HTERT RPE-1 (cell line): ENCODE data around the gene ANKRD62.

Experiments
- in situ Hi-C: fragments of 300-500 bp; cut with MboI; formaldehyde crosslinking; loops from 4 replicates; pipeline ENCODE4 v1.14.3; 2020; ENCODE audit warnings: low sequenced_read_pairs

The ANKRD62 gene

GRCh38 chr18:12093520-12094257 lies at the start of gene ANKRD62:
Gene ANKRD62 (plus strand): TSS chr18:12093843. CDS start chr18:12094018, 175 bp downstream.
- in situ Hi-C loops = no loop called here

DNA sequence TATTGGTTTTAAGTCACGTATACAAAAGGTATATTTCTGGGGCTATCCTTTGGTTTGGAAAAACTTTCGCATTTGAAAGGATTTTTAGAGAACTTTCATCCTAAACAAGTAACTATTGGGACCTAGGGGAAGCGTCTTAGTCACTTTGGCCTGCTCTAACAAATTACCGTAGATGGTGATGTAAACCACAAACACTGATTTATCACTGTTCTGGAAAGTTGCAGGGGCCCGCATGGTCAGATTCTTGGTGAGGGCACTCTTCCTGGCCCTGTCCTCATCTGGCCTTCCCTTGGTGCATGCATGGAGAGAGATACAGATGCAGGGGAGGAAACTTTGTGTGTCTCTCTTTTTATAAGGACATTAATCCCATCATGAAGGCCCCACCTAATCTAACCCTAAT lies 49.1 kb upstream of the ANKRD62 start:
- in situ Hi-C loops = no loop called here

- in situ Hi-C loops = no loop called here
Observed at GRCh38 chr18:12046046-12046750, 47.4 kb upstream of the ANKRD62 start.

DNA sequence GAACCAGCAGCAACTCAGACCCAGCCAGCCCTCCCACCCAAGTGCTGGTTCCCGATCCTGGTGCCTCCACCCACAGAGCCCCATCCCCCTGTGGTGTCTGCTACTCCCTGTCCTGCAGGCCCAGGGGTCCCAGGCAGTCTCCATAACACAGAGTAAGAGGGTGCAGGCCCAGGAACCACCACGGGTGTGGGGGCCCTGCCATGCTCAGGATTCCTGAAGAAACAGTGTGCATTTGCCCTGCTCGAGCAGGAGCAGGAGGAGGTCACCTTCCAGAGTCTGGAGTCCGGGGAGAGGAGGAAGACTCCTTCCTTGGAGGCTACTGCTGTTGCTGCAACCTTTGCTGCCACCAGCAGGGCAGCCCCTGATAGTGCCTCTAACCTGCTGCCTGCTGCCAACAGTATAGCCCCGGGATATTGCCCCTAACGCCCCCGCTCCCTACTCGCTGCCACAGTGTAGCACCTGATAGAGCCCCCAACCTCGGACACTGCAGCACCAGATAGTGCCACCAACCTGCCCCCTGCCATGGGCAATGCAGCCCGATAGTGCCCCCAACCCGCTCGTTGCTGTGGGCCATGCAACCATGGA lies 46.8 kb upstream of the ANKRD62 start:
- in situ Hi-C loops = no loop called here

DNA sequence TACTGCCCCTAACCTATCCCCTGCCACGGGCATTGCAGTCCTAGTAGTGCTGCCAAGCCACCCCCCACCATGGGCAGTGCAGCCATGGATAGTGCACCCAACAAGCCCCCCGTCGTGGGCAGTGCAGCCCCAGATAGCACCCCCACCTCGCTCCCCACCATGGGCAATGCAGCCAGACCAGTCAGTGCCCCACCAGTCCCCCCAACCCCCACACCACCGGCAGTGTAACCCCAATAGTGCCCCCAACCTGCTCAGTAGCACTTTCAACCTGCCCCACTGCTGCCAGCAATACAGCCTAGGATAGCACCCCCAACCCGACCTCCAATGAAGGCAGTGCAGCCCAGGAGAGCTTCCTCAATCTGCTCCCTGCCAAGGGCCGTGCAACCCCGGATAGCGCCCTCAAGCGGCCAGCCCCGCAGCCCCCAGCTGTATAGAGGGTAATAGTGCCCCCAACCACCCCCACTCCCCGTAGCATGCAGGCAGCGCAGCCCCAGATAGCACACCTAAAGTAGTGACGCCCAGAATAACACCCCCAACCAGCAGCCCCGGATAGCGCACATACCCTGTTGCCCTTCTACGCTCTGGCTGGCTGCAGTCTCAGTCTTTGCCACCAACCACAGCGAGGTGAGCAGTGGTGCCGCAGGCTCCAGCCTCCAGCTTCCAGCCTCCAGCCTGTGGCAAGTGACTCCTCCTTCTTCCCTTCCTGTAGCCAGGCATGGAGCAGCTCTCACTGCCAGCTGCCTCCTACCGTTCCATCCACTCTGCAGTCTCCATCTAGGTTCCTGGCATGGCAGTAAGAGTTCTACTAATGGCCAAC lies 45.4 kb upstream of the ANKRD62 start:
- in situ Hi-C loops = no loop called here

GRCh38 chr18:12048827-12049175 lies 44.8 kb upstream of the ANKRD62 start:
- in situ Hi-C loops = no loop called here

DNA sequence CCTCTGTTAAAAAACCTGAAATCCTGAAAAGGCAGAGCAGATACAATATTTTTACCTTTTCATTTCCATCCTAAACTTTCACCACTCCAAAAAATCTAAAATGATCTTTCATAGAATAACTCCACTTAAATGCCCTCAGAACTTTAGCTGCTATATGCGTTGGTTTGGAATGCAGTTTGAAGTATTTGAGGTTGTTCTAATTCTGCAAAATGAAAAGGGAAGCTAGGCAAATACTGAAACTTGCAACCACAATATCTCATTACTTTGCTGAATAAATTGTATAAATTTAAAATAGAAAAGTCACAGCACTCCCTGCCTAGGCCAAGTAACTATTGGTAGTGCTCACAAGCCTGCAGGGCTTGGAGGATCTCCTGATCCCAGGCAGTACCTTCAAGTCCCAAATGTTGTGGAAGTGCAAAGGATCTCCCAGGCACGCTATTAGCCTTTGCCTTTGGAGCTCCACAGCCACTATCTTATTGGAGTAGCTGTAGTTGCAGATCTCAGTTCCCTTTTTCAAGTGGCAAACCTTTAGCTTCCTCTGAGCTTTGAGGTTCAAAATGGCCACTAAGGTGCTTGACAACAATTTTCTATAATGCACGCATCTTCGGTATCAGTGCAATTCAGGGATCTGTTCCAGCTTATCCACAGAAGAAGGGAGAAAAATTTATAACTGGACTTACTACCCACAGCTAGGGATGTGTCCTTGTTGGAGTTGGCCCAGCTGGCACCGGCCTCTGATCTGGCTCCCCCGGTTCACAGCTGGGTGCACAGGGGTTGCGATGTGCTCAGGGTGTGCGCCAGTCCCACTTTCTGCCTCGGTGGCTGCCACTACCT lies 43.4 kb upstream of the ANKRD62 start:
- in situ Hi-C loops = no loop called here

DNA sequence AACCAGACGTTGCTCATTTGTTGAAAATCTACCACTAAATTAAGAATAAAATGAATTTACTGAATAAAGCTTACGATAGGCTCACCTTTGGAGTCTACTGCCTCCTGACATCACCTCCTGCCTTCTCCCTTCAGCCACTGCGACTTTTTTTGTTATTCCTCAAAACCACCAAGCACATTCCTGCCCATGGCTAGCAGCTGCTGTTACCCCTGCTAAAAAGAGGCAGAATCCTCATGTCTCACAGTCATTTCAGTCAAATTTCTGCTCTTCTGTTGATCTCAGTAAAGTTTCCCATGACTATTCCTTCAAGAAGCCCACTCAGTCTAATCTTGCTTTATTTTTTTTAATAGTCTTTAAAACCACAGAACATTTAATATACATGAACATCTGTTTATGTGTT lies 40.8 kb upstream of the ANKRD62 start:
- in situ Hi-C loops = no loop called here

DNA sequence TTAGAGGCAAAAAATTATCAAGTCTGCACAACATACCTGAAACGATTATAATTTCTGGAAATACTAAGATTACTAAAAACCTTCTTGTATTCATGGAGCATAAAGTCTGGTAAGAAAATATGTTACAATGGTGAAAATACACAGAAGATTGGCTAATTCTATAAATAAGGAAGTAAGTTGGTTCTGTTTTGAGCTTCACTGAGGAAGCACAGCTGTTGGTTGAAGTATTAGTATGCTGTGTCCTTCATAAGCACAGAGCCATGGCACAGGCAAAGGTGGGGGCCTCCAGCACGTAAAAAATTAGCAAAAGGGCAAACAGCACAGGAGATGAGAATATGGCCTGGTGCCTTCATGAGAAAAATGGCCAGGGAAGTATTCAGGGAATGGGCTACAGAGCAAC lies 40.4 kb upstream of the ANKRD62 start:
- in situ Hi-C loops = no loop called here

GRCh38 chr18:12056034-12056883 lies 37.4 kb upstream of the ANKRD62 start:
- in situ Hi-C loops = no loop called here

DNA sequence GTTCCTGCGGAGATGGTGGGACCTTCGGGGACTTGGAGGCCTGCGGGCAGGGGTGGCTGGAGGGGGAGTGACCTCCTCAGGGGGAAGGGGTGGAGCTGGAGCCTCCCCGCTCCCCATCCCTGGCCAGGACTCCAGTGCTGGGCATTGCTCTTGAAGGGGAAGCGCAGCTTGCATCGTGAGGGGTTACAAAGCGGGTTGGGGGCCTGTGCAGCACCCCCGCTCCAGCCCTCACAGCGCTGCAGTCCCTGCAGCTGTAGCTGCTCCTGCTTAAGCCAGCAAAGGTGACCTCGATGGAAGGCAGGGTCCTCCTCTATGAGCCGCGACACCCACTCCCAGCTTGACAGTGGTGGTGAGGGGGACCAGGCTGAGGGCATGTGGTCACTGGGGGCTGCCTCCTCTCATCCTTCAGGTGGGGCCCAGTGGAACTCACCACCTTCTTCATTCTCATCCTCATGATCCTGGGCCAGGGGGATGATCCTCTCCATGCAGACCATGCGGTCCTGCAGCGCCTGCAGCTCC lies 36.7 kb upstream of the ANKRD62 start:
- in situ Hi-C loops = no loop called here

DNA sequence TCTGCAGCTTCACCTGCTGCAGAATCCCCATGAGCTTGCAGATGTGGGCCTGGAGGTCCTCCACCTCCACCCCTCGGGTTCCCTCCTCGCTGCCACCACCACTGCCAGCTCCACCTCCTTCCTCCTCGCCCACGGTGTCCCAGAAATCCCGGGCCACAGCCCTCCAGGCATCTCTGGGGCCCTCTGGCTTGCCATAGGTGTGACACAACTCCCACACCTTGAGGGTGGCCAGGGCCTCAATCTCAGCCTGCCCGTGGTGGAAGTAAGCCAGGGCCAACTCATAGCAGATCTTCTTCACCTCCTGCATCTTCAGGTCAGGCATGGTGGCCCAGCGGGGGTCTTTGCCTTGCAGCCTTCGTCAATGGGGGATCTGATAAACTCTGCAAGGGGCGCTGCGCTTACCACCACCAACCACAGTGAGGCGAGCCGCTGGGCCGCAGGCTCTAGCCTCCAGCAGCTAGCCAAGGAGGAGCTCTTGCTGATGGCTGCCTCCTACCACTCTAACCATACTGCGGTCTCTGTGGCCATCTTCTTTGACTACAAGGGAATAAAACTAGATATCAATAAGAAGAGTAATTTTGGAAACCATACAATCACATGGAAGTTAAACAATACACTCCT lies 36.1 kb upstream of the ANKRD62 start:
- in situ Hi-C loops = no loop called here

GRCh38 chr18:12059334-12060181 lies 34.1 kb upstream of the ANKRD62 start:
- in situ Hi-C loops = no loop called here

DNA sequence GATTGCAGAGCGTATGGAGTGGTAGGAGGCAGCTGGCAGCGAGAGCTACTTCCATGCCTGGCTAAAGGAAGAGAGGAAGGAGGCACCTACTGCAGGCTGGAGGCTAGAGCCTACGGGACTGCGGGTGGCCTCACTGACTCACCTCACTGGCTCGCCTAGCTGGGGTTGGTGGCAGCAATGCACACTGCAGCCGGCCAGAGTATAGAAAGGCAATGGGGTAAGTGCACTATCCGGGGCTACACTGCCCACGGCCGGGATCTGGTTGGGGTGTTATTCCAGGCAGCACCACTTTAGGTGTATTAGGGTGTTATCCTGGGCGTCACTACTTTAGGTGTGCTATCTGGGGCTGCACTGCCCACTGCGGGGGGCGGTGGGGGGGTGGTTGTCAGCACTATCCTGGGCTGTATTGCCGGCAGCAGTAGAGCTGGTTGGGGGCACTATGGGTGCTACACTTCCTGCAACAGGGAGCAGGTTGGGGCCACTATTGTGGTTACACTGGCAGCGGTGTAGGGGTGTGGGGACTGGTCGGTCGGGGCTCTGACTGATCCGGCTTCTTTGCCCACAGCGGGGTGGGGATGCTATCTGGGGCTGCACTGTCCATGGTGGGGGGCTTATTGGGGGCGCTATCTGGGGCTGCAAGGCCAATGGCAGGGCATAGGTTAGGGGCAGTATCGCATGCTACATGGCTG lies 33.3 kb upstream of the ANKRD62 start:
- in situ Hi-C loops = no loop called here

DNA sequence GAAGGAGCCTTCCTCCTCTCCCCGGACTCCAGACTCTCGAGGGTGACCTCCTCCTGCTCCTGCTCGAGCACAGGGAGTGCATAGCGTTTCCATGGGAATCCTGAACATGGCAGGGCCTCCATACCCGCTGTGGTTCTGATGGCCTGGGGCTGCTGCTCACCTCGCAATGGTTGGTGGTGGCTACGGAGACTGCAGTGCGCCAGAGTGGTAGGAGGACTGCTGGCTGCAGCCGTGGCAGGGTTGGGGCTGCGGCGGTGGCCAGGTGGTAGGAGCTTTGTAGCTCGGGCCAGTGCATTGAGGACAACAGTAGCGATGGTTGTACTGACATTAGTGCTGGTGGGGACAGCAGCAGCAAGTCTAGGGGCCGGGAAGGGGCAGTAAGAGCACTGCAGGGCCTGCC lies 32.0 kb upstream of the ANKRD62 start:
- in situ Hi-C loops = no loop called here

GRCh38 chr18:12062974-12063373 lies 30.7 kb upstream of the ANKRD62 start:
- in situ Hi-C loops = no loop called here

DNA sequence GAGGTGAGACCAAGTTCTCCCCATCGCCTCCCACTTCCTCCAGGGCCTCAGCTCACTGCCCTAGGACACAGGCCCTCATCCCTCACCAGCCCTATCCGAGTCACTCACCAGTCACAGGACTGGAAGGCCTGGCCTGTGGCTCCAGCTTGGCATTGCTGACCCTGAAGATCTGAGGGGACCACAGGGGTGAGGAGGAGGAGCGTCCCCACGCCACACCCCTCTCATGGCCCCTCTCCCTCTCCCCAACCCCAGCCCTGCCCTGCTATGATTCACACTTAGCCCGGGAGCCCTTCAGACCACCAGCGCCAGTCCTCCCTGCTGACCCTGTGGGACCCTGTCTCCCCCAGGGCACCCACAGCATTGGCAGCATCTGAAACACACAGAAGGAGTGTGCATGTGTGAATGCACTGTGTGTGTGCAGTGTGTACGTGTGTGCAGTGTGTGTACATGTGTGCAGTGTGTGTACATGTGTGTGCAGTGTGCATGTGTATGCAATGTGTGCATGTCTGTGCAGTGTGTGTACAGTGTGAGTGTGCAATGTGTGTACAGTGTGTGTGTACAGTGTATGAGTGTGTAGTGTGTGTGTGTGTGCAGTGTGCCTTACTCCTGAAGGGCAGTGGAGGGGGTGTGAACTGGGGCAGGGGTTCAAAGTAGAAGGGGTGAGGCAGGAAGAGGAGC lies 29.4 kb upstream of the ANKRD62 start:
- in situ Hi-C loops = no loop called here
